HEK293 (cell line): ENCODE measurements around the gene ZBTB21.

Experiments
- CTCF ChIA-PET: fragments of 350-600 bp; formaldehyde crosslinking; extraction: SDS; loops from one replicate; lab custom pipeline; 2021; ENCODE audit warnings: antibody characterized with exemption; lab: Yijun Ruan, JAX
- POLR2A ChIA-PET: fragments of 300-600 bp; formaldehyde crosslinking; extraction: SDS; loops from one replicate; lab custom pipeline; 2020; ENCODE audit warnings: antibody characterized with exemption, inconsistent platforms; lab: Yijun Ruan, JAX
- H3K27ac ChIP-seq: fragments of 200-500 bp; sonication (Bioruptor generic); 2 replicates; pipeline ENCODE4 v1.5.1; 2014; ENCODE audit warnings: low read depth, low read length, control low read depth, inconsistent platforms; ENCODE audit errors: extremely low read depth
- H3K36me3 ChIP-seq, 2 experiments: fragments of 200-500 bp in 1 of 2; sonication (Bioruptor generic) in 1 of 2; 1 replicate in 1 of 2; 2 replicates in 1 of 2; pipeline ENCODE4 v1.5.1; 2014 to 2017; ENCODE audit warnings: inconsistent platforms in 2 of 2, low read length in 2 of 2; ENCODE audit not compliant: control insufficient read depth in 2 of 2, insufficient read depth in 1 of 2
- H3K4me1 ChIP-seq: fragments of 200-500 bp; sonication (Bioruptor generic); 2 replicates; pipeline ENCODE4 v1.5.1; 2014; ENCODE audit warnings: mild to moderate bottlenecking, low read length, inconsistent platforms; ENCODE audit not compliant: control insufficient read depth, insufficient read depth
- H3K4me3 ChIP-seq: 2 replicates; pipeline ENCODE4 v1.5.1; 2011; ENCODE audit warnings: low read depth, mild to moderate bottlenecking, control low read depth, low read length, moderate library complexity
- H3K9me3 ChIP-seq: fragments of 200-500 bp; sonication (Bioruptor generic); 2 replicates; pipeline ENCODE4 v1.5.1; 2014; ENCODE audit warnings: low read depth, low read length, inconsistent platforms; ENCODE audit not compliant: control insufficient read depth, insufficient read depth
- GLIS2 ChIP-seq: fragments of 450-650 bp; formaldehyde crosslinking; IDR thresholded peaks from 2 replicates; pipeline ENCODE4 v1.5.1; 2016; ENCODE audit warnings: missing biosample characterization, missing genetic modification characterization
- SCRT2 ChIP-seq: fragments of 450-650 bp; formaldehyde crosslinking; IDR thresholded peaks from 2 replicates; pipeline ENCODE4 v1.5.1; 2016; ENCODE audit warnings: missing biosample characterization, missing genetic modification characterization
- TCF7L2 ChIP-seq: IDR thresholded peaks from 2 replicates; pipeline ENCODE4 v1.6.1; 2011; ENCODE audit warnings: low read depth, mild to moderate bottlenecking, inconsistent platforms, low read length, moderate library complexity, borderline replicate concordance
- TSHZ1 ChIP-seq: fragments of 450-650 bp; formaldehyde crosslinking; IDR thresholded peaks from 2 replicates; pipeline ENCODE4 v1.5.1; 2016; ENCODE audit warnings: missing biosample characterization, missing genetic modification characterization, borderline replicate concordance
- WT1 ChIP-seq: fragments of 450-650 bp; formaldehyde crosslinking; IDR thresholded peaks from 2 replicates; pipeline ENCODE4 v1.5.1; 2016; ENCODE audit warnings: missing biosample characterization, missing genetic modification characterization
- ZFP3 ChIP-seq: fragments of 450-650 bp; formaldehyde crosslinking; IDR thresholded peaks from 2 replicates; pipeline ENCODE4 v1.5.1; 2016; ENCODE audit warnings: low read depth, missing biosample characterization, missing genetic modification characterization
- ZNF112 ChIP-seq: fragments of 450-650 bp; formaldehyde crosslinking; IDR thresholded peaks from 2 replicates; pipeline ENCODE4 v1.5.0; 2017; ENCODE audit warnings: missing biosample characterization, missing genetic modification characterization
- ZNF2 ChIP-seq: fragments of 450-650 bp; formaldehyde crosslinking; IDR thresholded peaks from 2 replicates; pipeline ENCODE4 v1.5.1; 2016; ENCODE audit warnings: missing biosample characterization, missing genetic modification characterization
- ZNF302 ChIP-seq: fragments of 450-650 bp; formaldehyde crosslinking; IDR thresholded peaks from 2 replicates; pipeline ENCODE4 v1.5.1; 2016; ENCODE audit warnings: missing biosample characterization, missing genetic modification characterization, low read depth
- ZNF311 ChIP-seq: fragments of 450-650 bp; formaldehyde crosslinking; IDR thresholded peaks from 2 replicates; pipeline ENCODE4 v1.5.1; 2017; ENCODE audit warnings: missing biosample characterization, missing genetic modification characterization, borderline replicate concordance
- ZNF341 ChIP-seq: fragments of 450-650 bp; formaldehyde crosslinking; IDR thresholded peaks from 2 replicates; pipeline ENCODE4; 2016; ENCODE audit warnings: low read depth, missing biosample characterization, missing genetic modification characterization
- ZNF449 ChIP-seq: fragments of 450-650 bp; formaldehyde crosslinking; IDR thresholded peaks from 2 replicates; pipeline ENCODE4 v1.5.1; 2017; ENCODE audit warnings: missing biosample characterization, mild to moderate bottlenecking, missing genetic modification characterization, moderate library complexity
- ZNF488 ChIP-seq: fragments of 450-650 bp; formaldehyde crosslinking; IDR thresholded peaks from 2 replicates; pipeline ENCODE4 v1.5.1; 2016; ENCODE audit warnings: missing biosample characterization, missing genetic modification characterization
- ZNF677 ChIP-seq: fragments of 450-650 bp; IDR thresholded peaks from 2 replicates; pipeline ENCODE4 v1.5.0; 2018; ENCODE audit warnings: missing biosample characterization, mild to moderate bottlenecking, missing genetic modification characterization, moderate library complexity
- ZSCAN23 ChIP-seq: fragments of 450-650 bp; formaldehyde crosslinking; IDR thresholded peaks from 2 replicates; pipeline ENCODE4 v1.5.1; 2016; ENCODE audit warnings: missing biosample characterization, missing genetic modification characterization

The ZBTB21 gene

GRCh38 chr21:42051788-42052187 lies 41.6 kb upstream of the ZBTB21 start (continued):
- no peak for TF ChIP-seq ZNF302
- TF ChIP-seq ZSCAN23 (tag by site-specific recombination) = no peak

GRCh38 chr21:42049578-42050430 lies 39.6 kb upstream of the ZBTB21 start:
- no peak for TF ChIP-seq ZNF311
- TF ChIP-seq ZNF112 (tag by site-specific recombination) = no peak
- TF ChIP-seq TSHZ1 = no peak
- TF ChIP-seq ZNF488 (tag by site-specific recombination) = no peak
- no peak for TF ChIP-seq GLIS2 (tag by site-specific recombination)
- TF ChIP-seq TCF7L2 = no peak
- no peak for TF ChIP-seq ZNF677
- no peak for TF ChIP-seq ZNF341
- no peak for TF ChIP-seq ZNF2 (tag by site-specific recombination)
- no peak for TF ChIP-seq WT1 (tag by site-specific recombination)
- Histone ChIP-seq H3K27ac (no peak overlapping the region), H3K36me3 (no peaks in the 10 kb centered on the region), H3K4me3 (no peak overlapping the region), H3K4me1 (no peaks in the 10 kb centered on the region), H3K9me3 (no peaks in the 10 kb centered on the region)
- ChIA-PET CTCF (interaction anchor here (0.7 to 0.8 kb wide), 2 partner anchors 68 to 209 kb away, joined by 3 read pairs; no protein-coding TSS in a partner anchor), POLR2A (no interaction called here)

GRCh38 chr21:42048870-42049577 lies 38.9 kb upstream of the ZBTB21 start:
- no peaks in the 10 kb centered on the region for H3K4me1 ChIP-seq
- ChIA-PET CTCF (interaction anchor here (0.8 to 1.2 kb wide), 2 partner anchors 67 to 69 kb away, joined by 3 read pairs; no protein-coding TSS in a partner anchor), POLR2A (no interaction called here)
- H3K27ac ChIP-seq = no peak overlapping the region
- no peaks in the 10 kb centered on the region for H3K36me3 ChIP-seq
- TF ChIP-seq ZFP3 (tag by site-specific recombination) (no peak), SCRT2 (tag by site-specific recombination) (peak; percentile 50; the same call in 1 of the 2 replicates), ZNF449 (tag by site-specific recombination) (peak; percentile 96)
- H3K4me3 ChIP-seq = no peak overlapping the region
- H3K9me3 ChIP-seq = no peaks in the 10 kb centered on the region
